Motor neuron (in vitro differentiated cells): ENCODE results near the gene MLLT1. TPM values are rescaled to one million over a fixed set of nuclear protein-coding genes. Genes with fewer than 3 reads are reported as not detected.

ENCODE experiments used
- total RNA-seq, 8 experiments: library from RNA; unstranded; fragments of 300-600 nt; gene quantifications; 2 replicates each; pipeline versions ENCODE4 v1.2.3 to v1.2.4, GENCODE V29; 2022

The MLLT1 gene
- total RNA-seq, 8 experiments from 2014 or later, result 12.4 to 88.7 (median 30.1) TPM

Other genes starting within 250 kb of the MLLT1 start
- gene RFX2, start 169.5 kb downstream of the MLLT1 start, total RNA-seq, result 10 to 100 TPM in 1 of 8 experiments, 1 to 10 TPM in 7; 1.4 to 23.2 (median 7.4) TPM
- under 1 TPM in 6 of 8 experiments, not detected in 2; 0.11 to 0.82 (median 0.45) TPM for gene ACSBG2, start 144.3 kb downstream of the MLLT1 start, total RNA-seq
- gene ACER1, start 53.6 kb upstream of the MLLT1 start, total RNA-seq, result under 1 TPM in 2 of 8 experiments, not detected in 6; 0.21 to 0.38 TPM
- 10 to 100 TPM; 47.9 to 89.5 (median 65.2) TPM for gene CLPP, start 81.6 kb upstream of the MLLT1 start, total RNA-seq
- 100 to 1,000 TPM in 3 of 8 experiments, 10 to 100 TPM in 5; 39.2 to 136 (median 77.5) TPM for gene ALKBH7, start 92.8 kb upstream of the MLLT1 start, total RNA-seq
- 1 to 10 TPM; 1.2 to 4.3 (median 1.6) TPM for gene PSPN, start 96.0 kb upstream of the MLLT1 start, total RNA-seq
- gene GTF2F1, start 113.2 kb upstream of the MLLT1 start, total RNA-seq, result 100 to 1,000 TPM in 1 of 8 experiments, 10 to 100 TPM in 7; 46.8 to 103 (median 67.3) TPM
- gene KHSRP, start 144.8 kb upstream of the MLLT1 start, total RNA-seq, result 100 to 1,000 TPM in 5 of 8 experiments, 10 to 100 TPM in 3; 84.3 to 408 (median 137) TPM
- gene SLC25A41, start 153.8 kb upstream of the MLLT1 start, total RNA-seq, result under 1 TPM in 6 of 8 experiments, not detected in 2; 0.29 to 0.76 (median 0.49) TPM
- gene SLC25A23, start 179.8 kb upstream of the MLLT1 start, total RNA-seq, result 10 to 100 TPM; 10.7 to 28.7 (median 15.6) TPM
- 1 to 10 TPM in 1 of 8 experiments, under 1 TPM in 5, not detected in 2; 0.11 to 1.3 (median 0.46) TPM for gene CRB3, start 184.3 kb upstream of the MLLT1 start, total RNA-seq
- gene DENND1C, start 201.8 kb upstream of the MLLT1 start, total RNA-seq, result 1 to 10 TPM in 4 of 8 experiments, under 1 TPM in 4; 0.07 to 2.7 (median 0.98) TPM
- gene TUBB4A, start 222.3 kb upstream of the MLLT1 start, total RNA-seq, result 10 to 100 TPM in 6 of 8 experiments, 1 to 10 TPM in 2; 4.8 to 32.5 (median 15.1) TPM